Stimulated activated CD8-positive, alpha-beta memory T cell treated with anti-CD3 and anti-CD28 coated beads, Interleukin-7, amount 100 ng/mL, for 1 hour (primary cell): ENCODE results near the gene KTN1.

ENCODE experiments used
- DNase-seq, 2 donors: peaks; one replicate each; pipeline ENCODE4 v3.0.0-alpha.2; 2020; ENCODE audit warnings: low read depth in 2 of 2

The KTN1 gene

DNA sequence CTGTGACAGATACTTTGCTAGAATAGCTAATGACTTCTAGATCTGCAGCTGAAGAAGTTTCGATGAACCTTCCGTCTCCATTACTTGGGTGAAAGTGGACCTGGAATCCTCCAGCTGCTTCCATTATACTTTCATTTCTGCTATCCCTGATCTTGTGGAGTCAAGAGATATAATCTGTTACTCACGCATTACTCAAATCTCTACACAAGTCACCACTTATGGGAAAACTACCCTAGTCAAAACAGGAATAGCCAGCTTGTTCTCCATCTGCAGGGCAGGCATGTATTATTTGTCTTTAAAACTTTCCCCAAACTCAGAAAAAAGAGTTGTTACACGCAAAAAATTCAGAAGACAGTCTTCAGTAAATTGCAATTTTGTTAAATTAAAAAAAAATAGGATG, 2.8 kb upstream of the KTN1 start:
- DNase-seq, result no peak

DNA sequence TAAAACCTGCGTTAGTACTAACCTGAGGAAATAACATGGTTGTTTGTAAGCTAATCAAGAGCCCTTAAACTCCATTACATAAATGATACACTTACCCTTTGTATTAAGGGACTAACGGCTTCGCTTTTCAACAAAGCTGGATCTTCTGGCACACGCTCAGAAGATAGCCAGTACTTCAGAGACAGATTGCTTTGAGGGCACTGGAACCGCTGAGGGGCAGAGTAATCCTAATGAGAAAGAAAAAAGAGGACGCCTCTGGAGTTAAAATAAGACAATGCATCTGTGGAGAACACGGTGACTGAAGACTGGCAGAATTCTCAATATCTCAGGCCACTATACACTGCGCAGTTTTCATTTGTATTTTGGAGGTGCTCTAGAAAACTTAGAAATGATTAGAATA, 1.5 kb upstream of the KTN1 start:
- no peak for DNase-seq

DNA sequence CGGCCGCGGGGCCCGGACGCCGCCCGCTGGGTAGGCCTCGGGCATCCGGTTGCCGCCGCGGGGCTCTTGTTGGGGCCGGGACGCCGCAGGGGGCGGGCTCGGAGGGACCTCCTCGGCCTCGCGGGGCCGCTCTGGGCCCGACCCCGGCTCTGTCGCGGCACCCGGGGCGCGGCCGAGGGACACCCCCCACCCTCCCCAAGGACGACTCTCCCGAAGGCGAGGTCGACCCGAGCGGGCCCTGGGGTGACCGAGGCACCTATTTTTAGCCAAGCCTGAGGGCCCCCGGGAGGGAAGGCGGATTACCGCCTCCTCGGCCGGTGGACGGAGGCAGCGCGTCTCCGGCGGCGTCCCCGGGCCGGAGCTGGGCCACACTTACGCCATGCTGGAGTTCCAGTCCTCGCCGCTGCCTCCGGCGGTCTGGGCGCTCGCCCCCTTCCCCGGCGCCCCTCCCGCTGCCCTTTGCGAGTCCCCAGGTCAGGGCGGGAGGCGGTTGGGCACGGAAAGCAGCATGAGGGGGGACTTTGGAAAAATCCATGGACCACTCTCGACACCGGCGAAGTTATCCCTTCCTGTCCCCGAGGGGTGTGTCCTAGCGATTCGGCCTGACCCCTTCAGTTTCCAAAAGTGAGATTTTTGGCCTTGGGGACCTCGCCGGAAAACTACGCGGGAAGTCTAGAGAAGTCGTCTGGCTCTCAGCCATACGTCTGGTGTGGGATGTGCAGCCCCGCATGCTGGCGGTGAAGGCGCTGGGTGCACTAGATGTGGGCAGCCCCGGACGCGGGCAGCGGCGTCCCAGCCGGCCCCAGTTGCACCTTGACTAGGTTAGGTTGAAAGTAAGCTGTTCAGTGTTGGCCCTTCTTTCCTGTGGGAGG, 699 bp downstream of the KTN1 start:
- DNase-seq, result peak; percentile 11 to 29

DNA sequence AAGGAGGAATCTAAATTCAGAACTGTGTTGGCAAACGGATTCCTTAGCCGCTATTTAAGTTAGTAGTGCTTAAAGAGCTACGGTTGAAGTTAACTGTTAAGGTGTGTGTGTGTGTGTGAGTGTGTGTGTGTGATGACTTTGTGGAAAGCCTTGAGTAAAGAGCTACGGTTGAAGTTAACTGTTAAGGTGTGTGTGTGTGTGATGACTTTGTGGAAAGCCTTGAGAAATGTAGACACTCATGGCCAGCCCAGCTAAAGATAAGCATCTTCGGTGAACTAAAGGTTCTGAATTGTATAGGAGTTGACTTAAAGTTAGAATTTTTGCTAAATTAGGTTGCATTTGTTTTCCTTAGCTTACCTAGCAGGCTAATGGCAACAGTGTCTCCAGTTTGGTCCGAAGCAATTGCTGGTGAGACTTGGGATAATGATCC, 1.4 kb downstream of the KTN1 start:
- DNase-seq, result no peak

DNA sequence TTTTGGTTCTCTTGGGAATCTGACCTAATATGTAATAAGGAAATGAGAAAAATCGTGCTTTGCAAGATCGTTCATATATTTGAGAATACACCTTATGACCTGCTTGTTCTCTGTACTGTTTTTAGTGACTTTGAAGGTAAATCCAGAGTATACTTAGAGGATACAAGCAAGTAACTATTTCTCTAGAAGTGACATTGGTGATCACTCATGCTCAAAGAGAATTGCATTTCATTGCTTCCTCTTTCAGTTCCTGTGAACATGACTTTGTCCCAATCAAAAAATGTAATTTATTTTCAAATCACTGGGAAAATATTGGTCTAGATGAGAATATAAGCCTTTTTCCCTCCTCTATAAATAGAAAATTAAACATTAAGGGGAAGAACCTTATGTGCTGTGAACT, 2.7 kb downstream of the KTN1 start:
- no peak for DNase-seq

DNA sequence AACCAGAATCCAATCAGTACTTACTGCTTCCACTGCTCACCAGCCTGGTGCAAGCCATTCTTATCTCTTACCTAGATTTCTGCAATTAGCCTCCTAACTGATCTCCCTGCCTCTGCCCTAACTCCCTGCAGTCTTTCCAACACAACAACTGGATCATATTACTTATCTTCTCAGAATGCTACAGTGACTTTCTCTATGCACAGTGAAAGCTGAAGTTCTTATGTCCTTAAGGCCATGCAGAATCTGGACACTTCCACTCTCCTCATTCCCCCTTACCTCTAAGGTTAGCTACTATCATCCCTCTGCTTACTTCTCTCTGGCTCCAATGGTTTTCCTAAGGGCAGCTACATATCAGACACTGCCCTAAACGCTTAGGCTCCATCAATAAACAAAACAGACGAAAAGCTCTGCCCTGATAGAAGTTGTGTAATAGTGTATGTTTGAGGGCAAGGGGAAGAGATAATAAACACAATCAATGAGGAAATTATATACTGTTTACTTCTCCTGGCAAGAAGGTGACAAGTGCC, 4.0 kb downstream of the KTN1 start:
- DNase-seq, result no peak

DNA sequence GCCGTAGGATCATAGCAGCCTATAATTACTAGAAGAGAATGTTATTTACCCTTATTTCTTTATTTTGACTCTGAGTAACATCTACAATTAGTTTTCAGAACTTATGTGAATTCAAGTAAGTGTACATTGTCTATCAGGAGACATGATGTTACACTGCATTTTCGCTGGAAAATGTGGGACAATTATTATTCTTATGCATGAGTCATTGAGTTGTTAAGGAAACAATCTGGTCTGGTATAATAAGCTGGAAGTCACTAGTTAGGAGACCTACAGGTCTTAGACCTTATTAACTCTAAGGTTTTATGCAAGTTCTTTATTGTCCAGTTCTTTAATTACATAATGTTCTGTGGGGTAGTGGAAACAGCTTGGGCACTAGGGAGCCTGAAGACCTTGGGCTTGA, 5.8 kb downstream of the KTN1 start:
- no peak for DNase-seq

DNA sequence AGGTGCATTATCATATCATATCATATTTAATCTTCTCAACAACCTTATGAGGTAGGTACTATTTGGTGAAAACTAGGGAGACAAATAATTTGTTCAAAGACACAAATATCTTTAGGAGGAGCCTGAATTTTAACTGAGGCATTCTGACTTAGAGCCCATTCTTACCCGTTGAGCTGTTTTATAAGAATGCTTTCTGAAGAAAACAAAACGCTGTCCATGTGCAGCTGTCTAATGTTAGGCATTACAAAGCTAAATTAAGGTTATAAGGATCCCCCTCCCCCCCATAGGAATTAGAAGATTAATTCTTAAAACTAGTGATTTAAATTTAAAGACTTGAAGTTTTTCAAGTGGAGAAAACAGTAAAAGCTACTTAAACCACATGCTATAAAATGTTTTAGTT, 6.4 kb downstream of the KTN1 start:
- DNase-seq, result no peak

DNA sequence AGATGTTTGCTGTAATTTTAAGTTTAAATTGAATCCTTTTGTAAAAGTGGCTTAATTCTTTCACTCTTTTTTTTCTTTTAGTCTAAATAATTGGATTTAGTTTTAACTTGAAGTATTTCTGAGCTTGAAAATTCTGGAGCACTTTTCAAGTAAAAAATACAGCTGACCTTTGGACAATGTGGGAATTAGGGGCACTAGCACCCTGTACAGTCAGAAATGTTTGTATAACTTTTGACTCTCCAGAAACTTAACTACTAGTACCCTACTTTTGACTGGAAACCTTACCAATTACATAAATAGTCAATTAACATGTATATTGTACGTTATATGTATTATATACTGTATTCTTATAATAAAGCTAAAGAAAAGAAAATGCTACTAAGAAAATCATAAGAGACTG, 7.8 kb downstream of the KTN1 start:
- DNase-seq, result no peak

DNA sequence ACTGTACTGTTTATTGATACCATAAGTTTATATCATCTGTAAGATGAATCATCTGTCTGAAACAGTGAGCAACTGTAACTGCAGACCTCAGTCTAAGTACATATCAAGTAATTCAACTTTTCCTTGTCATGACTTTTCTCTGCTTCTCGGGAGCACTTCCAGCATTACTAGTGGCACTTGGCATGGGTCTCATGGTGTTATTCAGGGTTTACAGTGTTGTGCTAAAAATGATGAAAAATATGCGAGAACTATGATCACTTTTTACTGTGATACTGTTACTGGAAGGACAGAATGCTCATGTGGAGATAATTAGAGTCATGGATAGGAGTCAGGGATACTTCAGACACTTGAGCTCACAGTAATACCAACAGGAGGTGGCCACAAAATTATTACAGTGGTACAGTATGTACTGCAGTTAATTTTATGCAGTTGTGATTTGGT, 8.3 kb downstream of the KTN1 start:
- no peak for DNase-seq

DNA sequence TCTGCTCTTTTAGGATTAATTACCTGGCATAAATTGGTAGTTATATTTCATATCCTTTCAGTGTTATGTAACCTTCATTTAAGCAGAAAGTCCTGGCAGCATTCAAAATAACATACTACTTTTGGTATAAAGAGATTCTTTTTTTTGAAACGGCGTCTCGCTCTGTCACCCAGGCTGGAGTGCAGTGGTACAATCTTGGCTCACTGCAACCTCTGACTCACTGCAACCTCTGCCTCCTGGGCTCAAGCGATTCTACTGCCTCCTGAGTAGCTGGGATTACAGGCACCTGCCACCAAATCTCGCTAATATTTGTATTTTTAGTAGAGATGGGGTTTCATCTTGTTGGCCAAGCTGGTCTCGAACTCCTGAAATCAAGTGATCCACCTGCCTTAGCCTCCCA, 9.2 kb downstream of the KTN1 start:
- DNase-seq, result no peak

DNA sequence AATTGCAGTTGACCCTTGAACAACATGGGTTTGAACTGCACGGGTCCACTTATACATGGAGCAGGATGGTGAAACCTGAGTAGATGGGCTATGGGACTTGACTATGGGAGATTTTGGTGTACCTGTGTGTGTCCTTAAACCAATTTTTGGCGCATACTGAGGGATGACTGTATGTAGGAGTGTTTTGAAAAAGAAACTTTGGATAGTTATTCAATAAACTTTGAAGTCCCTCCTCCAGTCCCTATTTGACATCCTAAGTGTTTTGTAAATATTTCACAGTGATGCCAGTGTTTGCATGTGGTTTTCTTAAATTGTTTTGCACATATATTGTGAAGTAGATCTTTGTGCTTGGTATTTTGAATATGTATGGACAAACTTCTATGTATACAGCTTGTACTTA, 12.4 kb downstream of the KTN1 start:
- no peak for DNase-seq

DNA sequence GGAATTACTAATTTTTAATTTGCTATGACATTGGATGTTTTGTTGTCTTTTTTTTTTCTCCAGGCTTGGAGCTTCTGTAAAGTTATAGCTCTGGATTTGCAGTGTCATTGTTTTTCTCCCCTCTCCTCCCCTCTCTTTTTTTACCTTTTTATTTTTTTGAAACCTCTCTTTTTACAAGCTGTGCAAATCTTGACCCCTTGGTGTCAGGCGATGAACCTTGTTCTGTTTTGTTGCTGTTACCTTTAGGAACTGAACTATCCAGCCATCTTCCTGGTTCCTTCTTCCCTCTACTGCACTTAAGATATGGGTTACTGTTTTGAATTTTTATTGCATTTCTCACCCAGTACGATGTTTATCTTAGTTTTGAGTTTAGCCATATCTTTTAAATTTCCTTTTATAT, 13.7 kb downstream of the KTN1 start:
- no peak for DNase-seq

DNA sequence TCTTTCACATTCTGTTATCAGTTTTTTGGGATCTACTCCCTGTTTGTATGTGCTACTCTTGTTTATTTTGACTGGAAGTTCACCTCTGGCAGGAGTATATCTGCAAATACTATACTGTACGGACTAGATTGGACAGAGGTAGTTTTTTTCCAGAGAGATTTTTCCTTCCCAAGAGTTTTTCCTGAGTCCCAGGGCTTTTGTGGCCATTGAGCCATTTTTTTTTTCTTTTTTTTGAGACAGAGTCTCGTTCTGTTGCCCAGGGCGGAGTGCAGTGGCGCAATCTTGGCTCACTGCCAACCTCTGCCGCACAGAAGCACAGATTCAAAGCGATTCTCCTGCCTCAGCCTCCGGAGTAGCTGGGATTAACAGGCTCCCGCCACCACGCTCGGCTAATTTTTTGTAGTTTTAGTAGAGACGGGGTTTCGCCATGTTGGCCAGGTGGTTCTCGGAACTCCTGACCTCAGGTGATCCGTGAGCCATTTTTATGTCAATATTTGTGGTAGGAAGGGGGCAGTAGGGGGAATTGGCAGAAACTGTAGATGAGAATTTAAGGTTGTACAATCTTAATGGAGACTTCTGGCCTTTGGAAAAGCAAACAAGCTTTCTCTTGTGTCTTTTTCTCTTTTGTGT, 19.4 kb downstream of the KTN1 start:
- DNase-seq, result no peak

DNA sequence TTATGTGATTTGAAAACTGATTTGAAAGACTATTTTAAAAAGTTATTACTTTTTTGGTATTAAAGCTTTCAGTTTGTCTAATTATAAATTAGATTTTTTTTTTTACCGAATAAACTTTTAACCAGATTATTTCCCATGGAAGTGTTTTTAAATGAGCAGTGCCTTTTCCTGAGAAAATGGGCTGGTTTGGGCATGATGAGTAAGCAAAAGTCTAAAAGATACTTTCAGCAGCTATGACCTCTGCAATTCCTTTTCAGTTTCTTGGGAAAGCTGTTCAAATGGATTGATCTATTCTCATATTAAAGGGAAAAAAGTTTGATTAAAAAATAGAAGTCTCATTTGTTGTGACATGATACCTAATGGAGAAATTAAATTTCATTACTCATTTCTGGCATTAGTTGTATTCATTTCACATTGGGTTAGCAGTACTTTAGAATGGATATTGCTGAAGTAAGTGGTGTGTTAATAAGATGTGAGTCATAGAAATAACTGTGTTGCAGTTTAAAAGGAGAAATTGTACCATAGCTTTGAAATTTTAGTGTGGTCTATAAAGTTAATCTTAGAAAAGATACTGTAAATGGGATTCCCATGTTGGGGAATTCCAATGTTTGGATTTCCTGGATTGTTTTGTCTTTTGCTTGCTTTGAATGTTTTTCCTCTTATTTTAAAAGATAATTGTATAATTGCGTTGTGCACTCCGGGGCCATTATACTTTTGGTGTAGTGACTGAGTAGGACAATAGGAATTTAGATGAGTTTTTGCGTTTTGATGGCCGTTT, 21.0 kb downstream of the KTN1 start:
- DNase-seq, result no peak

DNA sequence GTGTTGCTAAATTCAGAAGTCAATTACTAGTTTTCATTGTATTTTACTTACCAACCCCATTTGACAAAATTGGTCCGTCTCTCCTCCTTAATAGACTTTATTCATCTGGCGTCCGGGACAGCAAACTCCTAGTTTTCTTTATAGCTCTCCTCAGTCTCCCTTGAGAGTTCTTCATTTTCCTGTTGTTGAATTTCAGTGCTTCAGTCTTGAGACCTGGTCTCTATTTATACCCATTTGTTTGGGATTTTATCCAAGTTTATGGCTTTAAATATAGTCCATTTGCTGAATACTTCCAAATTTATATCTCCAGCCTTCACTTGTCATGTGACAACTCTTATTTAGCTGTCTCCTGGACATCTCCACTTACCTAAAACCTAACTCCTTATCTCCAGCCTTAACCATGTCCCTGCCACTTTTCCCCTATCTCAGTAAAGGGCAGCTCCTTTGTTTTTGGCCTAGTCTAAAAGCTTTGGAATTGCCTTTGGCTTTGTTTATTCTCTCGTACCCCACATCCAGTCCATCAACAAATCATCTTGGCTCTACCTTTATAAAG, 23.5 kb downstream of the KTN1 start:
- no peak for DNase-seq

DNA sequence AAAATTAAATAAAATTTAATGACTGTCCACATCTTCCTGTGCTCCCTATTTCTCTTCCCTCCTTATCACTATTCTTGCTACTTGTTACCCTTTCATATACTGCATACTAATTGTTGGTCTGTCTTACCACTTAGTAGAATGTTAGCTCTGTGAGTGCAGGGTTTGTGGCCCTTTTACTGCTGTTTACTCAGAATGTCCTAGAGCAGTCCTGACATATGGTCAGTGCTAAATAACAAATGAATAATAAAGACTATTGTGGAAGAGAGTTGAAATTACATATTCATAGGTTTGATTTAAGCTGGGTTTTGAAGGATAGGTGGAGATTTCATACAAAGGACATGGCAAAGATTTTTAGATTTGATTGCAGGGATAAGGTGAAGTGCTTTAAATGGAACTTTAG, 24.5 kb downstream of the KTN1 start:
- no peak for DNase-seq

DNA sequence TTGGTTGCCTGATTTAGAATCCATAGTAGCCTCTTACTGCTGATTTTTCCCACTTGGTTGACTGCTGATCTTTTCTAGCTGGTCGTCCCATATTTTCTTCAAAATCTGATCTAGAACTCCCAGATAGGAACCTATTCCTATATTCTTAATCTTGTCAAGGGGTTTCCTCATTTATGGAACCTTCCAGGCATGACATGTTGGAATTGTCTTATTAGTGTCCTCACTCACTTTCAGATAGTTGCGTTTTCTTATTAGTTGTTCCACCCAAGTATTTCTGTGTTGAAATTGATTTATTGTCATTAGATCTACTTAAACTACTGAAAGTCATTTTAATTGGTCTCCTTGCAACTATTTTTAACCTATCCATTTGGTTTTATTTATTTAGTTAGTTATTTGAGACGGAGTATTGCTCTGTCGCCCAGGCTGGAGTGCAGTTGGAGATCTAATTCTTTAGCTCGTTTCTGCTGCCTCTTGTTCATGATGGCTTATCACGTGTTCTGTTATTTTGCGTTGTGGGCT, 25.0 kb downstream of the KTN1 start:
- no peak for DNase-seq

DNA sequence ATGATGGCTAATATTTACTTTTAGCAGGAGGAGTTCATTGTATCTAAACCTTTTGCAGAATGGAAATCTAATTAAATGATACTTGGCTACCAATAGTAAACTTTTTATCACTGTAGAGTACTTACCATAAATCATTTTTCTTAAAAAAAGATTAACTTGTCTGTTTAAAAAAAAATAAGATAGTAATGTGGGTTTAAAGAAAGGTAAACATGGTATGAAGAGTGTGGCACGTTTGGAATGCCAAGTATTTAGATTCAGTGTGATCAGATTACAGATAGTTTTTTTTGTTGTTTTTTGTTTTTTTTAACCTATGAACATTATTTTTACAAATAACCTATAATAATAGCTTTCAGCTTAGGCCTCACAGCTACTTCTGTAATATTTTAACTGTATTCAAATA, 25.8 kb downstream of the KTN1 start:
- DNase-seq, result no peak

DNA sequence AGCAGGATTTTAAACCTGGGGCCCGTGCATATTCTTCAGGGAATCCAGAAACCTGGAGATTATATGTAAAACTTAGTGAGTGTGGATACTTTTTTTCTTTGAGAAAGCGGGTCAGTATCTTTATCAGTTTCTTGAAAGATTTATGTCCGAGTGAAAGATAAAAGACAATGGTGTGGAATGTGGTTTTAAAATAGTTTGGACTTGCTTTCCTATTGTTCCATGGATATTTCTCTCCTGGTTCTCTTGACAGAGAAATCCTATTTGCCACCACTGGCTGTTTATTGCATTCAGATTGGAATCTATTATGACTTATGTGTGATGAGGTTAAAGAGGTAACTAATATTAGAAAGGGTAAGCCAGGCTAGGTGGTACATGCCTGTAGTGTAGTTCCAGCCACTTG, 27.4 kb downstream of the KTN1 start:
- DNase-seq, result no peak

DNA sequence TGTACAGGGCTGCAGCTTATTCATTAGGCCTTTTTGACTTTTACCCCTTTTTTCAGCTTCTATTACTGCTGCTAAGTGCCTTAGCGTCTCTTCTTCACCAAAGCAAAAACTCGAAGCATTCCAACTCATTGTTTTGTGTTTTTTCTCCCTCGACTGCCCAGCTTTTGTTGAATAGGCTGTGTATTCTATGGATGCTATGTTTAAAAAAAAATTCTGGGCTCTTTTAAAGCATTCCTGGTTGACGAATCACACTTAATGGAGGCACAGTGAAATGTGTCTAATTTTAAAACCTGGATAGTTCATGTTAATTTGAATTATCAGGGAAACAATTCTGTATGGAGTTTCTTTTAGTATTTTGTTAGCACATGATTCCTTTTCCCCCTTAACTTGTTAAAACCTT, 29.7 kb downstream of the KTN1 start:
- DNase-seq, result no peak
